Left hindlimb (tissue), 1 donor: ENCODE results near the gene RELCH.

Experiments used
- DNase-seq: peaks from one replicate; pipeline ENCODE4 v3.0.0-alpha.2; 2018

Gene RELCH

DNA sequence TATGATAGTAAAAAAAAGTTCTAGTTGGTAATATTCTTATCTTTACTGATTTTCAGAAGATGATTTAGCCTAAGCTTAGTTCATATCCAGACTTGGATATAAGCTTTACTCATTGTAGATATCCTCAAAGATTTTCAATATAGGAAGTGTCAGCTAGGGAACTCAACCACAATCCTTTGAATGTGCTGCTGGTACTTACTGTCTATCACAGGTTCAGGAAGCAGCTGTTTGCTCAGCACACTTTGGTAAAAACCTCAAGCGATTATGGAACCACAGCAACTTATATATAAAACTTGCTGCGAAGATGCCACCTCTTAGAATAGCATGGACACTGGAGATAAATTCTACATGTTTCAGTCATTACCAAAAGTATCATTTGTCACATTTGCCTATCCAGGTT is 77.9 kb downstream of the RELCH start:
- no peak for DNase-seq

DNA sequence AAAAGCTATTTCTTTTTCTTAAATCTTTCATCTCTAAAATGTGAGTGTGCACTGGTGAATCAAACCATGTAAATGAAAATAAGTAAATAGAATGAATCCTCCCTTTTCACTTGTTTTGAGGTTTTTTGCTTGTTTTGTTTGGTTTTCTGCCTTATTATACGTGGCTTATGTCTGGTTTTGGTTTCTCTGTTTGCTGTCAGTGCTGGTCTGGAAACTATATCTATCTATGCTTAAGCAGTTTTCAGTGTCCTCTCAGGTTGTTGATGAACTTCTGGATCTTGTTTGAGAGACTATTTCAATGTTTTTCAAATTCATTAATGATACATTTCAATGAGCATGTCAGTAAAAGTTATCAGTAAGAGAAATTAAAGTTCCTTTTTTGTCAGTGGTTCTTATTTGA is 90.0 kb downstream of the RELCH start:
- no peak for DNase-seq

DNA sequence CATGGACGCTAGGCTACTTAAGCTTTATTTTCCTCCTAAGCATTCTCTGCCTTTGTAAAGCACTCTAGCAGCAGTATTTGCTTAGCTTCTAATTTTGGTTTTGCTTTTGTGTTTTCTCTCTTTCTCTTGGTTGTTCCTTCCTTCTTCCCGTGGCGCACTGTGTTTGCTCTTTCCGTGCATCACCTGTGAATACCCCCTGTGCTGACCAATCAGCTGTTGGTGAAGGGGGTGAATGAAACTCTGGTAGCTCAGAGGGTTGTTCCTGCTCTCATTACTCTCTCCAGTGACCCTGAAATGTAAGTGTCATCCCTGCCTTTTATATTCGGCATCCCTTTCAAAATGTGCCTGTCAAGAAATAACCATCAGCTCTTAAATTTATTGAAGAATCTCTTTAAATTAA is 92.5 kb downstream of the RELCH start:
- no peak for DNase-seq

DNA sequence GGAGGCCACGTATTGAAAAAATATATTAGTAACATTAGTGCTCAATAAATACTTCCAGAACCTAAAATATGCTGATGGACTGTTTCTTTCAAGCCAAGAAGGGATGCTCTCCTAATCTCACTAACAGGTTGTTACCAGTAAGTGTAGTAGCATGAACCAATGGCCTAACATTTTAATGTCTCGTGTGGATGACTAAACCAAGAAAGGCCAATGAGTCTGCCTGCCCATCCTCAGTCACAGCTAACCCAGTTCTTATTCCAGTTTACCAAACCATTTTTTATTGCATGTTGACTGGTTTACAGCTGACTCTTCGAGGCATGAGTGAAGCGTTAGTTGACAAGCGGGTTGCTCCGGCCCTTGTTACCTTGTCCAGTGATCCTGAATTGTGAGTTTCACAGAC is 93.0 kb downstream of the RELCH start:
- DNase-seq: no peak

DNA sequence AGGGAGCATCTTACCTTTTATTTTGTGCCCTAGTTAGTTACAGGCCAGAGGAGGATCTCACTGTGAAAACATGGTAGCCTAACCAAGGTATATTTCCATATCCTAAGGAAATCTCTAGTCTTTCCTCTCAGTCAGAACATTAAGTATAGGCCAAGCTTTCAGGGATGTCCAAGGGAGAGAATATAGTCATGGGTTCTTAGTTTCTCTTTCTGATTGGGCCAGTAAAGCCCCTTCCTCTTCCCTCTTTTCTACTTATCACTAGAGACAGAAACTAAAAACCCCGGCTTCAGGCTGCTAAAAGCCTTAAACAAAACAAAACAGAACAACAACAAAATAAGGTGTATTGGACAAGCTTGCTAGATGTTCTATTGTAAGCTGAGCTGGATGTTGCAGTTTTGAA is 93.7 kb downstream of the RELCH start:
- no peak for DNase-seq

DNA sequence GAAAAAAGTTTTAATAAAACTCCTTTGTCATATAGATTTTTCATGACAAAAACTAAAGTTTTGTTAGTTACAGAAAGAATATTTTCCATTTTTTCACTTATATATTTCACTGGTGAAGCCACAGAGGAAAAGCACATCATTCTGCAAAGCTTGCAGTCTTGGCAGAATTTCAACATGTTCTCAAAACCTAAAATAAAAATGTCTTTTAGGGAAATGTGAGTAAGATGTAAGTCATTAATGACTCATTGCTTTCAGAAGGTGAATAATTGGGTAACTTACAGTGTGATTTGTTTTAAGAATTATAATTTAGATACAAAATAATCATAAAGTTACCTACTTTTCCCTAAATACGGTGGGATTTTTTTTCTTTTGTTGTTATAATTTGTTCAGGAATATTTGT is 94.6 kb downstream of the RELCH start:
- DNase-seq: no peak

DNA sequence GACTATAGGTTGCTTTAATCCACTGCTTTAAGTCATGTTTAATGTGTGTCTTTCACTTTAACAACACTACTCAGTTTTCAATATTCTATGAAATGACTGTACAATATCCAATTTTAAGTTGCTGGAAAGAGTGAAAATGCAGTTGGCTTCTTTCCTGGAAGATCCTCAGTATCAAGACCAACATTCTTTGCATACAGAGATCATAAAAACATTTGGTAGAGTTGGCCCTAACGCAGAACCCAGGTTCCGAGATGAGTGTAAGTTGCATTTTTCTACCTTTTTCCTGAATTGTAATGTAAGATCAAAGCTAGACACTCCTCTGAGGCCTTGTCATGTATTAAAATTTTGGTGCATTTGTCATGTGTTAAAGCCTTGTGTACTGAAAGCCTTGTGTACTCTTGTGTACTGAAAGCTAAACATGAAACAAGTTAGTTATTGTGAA is 95.2 kb downstream of the RELCH start:
- no peak for DNase-seq

DNA sequence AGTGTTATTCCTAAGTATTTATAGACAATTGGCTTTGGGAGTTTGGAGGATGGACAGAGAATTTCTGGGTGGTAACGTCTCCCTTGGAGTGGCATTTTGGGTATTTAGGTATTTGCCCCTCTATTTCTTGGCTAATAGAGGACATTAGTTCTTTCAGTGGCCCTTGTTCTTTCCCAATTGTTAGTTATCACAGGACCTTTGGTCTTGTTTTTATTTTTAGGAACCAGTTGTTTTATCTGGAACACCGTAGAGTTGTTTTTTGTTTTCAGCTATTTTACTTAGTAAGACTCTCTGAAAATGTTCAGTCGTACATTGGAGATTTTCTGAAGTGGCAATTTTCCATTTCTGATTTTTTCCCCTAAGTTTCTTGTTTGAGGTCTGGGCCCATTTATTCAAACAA is 97.6 kb downstream of the RELCH start:
- no peak for DNase-seq

DNA sequence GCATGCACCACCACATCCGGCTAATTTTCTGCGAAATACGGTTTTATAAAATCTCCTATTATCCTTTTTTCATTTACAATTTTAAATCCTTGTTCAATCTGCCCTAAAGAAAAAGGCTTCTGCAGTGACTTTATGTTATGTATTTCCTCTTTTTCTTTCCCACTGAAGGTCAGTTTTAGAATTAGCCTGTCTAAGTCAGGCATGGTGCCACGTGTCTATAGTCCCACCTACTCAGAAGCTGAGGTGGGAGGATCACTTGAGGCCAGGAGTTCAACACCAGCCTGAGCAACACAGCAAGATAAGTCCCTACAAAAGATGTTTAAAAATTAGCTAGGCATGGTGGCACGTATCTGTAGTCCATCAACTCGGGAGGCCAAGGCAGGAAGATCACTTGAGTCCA is 98.2 kb downstream of the RELCH start:
- no peak for DNase-seq

DNA sequence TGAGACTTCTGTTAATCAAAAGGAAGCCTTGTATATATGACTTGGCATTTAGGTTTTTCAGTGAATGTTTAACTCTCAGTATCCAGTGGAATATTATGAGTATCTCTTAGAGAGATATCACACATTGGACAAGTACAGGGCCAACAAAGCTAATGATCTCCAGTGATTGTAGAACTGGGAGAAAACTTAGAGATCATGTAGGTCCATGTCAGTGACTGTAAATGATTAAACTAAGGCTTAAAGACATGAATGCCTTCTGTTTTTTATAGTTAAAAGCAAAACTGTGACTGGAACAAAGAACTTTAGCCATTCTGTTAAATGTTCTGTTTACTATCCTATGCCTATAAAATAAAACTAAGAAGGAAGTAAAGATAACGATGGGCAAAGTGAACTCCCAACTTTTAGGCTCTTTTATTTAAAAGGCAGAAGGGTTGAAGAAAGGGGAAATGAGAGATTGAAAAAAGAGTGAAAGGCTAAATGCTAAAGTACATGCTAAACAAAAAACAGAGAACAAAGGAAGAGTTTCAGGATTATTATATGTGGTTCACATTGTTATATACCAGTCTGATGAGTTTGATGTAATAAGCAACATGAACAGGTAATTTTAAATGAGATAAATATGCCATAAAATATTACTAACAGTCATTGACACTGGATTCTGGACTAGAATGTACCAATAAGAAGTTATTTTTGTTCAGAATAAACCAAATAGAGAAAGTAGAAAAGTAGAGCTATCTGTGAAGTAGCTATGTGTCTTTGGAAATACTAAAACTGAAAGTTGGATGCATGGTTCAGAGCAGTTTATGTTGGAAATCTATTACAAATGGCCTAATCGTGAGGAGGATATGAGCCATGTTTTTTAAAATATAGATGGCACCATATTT is 101.0 kb downstream of the RELCH start:
- no peak for DNase-seq

DNA sequence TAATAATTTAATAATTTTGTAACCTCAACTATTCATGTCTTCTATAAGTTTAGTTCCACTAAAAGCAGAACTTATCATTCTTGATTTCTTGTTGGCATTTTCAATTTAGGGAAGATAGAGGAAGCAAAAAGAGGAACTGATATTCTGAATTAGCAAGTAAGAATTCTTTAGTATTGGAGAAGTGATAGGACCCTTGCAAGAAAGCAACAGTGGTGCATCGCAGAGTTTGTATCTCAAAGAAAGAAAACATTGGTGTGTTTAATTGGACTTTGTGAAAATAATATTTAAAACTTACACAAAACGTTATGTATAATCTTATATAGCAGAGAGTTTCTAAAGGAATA is 101.6 kb downstream of the RELCH start:
- no peak for DNase-seq

DNA sequence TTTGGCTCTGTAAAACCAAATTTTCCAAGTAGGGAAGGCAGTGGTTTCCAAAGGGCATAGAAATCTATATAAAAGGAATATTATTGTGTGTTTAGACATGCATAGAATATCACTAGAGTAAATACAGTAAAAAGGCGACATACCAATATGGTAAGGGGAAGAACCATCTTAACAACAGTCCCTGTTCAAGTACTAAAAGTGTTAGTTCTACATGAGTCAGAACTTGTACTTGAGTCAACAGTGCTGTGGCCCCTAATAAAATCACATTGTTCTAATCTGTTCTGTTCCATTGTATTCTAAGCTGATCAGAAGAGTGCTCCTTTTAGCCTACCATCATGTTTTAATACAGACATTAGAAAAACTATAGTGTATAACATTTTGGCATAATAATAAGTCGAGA is 102.0 kb downstream of the RELCH start:
- no peak for DNase-seq

DNA sequence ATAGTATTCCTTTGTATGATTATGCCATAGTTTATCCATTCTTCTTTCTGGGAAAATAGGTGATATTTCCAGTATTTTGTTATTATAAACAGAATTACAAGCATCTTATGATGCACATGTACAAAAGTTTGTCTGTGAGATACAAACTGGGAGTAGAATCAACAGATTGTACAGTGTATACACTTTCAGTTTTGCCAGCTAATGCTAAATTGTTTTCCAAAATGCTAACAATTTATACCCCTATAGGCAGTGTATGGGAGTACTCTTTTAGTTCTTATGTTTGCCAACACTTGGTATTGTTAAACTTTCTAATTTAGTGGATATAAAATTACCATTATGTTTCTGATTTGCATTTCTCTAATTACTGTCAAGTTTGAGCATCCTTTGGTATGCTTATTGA is 107.0 kb downstream of the RELCH start:
- DNase-seq: no peak

DNA sequence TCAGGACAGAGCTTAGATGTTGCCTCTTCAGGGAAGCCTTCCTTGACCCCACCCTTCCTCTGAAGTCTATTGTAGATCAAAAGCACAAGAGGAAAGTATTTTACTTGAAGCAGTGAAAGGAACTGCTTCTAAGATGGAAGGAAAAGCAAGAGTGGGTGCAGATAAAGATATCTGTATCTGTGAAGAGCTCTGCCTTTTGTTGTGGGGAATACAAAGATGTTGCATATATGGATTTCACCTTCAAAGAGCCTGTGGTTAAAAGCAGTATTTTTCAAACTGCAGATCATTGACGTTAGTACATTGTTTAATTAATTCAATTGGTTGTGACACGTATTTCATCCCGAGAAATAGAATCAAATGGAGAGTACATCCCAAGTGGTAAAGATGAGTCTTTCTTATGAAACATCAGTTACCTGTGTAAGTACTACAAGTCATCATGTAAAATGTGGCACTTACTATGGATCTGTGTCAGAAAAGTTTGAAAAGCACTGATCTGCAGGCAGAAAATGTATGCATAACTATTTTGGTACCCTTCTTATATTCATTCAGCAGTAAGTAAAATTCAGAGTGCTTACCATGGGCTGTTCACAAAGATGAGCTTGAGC is 113.4 kb downstream of the RELCH start:
- DNase-seq: no peak

DNA sequence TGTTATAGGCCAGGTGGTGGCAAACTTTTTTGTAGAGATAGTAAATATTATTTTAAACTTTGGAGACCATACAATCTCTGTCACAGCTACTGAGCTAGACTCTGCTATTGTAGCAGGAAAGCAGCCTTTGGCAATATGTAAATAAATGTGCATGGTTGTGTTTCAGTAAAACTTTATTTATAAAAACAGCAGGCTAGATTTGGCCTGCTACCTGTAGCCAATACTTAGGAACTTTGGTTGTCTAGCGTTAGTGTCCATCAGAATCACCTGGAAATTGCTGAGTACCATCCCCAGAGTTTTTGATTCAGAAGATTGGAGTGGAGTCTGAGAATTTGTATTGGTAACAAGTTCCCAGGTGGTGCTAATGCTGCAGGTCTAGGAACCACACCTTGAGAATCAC is 114.3 kb downstream of the RELCH start:
- DNase-seq: no peak

DNA sequence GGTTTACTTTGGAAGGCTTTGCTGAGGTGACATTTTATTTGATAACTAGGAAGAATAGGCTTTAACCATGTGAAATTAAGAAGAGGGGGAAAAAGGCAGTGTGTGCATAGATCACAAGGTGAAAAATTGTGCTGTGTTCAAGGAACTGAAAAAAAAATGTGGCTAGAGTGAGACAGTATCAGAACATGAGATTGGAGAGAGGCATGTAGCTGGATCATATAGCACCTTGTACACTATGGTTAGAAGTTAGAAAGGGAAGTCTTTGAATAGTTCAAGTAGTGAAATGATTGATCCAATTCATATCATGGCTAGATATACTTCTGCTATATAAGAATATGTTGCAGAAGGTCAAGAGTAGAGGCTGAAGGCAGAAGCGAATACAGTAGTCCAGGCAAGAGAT is 125.8 kb downstream of the RELCH start:
- no peak for DNase-seq

DNA sequence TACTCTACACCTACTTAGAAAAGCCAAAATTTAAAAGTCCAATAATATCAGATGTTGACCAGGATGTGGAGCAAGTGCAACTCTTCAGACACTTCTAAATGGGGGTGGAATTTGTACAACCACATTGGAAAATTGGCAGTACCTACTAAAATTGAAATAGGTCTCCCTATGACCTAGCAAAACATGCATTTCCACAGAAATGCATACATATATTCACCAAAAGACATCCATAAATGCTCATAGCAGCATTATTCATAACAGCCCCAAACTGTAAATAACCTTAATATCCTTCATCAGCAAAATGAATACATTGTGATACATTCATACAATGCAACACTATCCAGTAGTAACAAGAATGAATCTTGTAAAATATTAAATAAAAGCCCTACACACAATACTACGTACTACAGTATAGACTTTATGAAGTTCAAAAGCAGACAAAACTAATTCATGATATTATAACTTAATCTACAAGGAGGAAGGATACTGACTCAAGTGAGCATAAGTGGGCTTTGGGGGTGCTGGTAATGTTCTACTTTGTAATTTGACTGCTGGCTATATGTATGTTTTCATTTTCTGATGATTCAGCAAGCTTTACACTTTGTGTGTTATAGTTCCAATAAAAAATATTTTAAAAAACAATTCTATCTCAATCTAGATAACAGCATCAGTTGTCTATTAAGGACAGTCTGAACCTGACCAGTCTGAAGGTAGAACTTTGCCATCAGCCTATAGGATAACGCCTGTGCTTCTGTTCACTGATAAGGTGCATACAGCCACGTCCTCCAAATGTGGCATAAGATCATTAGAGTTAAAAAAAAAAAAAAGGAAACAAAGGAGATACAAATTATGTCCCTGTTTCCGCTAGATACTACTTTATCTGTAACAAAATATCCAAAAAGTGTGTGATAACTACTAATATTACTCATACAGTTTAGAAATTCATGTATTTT is 131.4 kb downstream of the RELCH start:
- no peak for DNase-seq

DNA sequence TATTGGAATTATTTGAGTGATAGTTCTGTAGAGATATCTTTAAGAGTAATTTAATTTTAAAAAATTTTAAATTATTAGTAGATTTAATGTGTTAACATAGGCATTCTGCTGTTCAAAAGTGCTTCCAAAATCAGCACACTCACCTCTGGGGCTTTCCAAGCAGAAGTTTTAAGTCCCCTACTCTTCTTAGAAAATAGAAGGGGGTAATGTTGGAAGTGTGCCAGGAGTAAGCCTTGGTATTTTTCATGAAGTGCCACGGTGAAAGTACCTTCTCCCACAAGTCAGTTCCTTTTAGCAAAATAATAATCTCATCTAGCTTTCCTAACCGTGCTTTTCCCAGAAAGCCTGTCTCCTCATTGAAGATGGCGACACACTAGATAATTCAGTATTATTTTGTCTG is 134.1 kb downstream of the RELCH start:
- no peak for DNase-seq

DNA sequence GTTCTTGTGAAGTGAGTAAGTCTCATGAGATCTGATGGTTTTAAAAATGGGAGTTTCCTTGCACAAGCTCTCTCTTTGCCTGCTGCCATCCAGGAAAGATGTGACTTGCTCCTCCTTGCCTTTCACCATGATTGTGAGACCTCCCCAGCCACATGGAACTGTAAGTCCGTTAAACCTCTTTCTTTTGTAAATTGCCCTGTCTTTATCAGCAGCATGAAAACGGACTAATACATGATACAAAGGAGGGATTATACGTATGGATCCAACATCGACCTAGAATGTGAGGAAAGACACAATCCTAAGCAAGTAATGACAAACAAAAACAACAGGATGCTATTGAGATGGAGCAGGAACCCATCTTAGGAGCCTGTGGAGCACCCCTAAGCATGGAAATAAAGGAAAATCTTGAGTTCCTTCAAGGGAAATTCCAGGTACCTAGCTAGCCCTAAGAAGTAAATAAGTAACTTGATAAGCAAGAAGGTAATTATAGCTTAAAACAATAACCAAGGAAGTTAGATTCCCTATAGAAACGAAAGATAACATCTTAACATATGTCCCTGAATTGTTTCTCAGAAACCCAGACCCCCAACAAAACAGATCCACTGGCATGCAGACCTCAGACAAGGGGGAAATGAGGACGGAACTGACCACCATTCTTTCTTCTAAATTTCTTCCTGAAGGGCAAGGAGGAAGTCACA is 136.6 kb downstream of the RELCH start:
- no peak for DNase-seq

DNA sequence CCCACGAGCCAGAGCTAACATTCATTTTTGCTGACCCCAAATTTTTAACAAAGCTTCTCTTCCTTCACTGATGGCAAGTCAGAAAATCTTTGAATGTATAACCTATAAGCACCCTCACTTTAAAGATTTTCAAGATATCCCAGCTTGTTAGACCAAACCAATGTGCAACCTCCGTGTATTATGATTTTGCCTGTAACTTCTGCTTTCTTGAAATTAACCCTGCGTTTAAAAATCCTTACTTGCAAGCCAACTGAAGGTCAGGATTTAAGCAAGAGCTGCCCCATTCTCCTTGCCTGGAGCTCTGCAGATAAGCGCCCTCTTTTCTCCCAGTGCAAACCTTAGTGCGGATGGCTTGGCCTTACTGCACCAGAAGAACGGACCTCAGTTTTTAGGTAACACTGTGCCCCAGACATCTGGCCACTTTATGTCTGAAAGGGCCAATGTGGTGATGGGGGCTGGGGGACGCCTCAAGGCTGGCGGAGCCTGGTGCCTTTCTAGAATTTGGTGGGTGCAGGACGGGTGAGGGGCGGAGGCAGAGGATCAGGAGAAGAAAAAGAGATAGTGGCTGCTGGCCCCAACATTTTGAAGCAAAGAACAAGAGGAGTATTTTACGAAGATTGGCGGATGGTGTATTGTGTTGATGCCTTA is 137.2 kb downstream of the RELCH start:
- DNase-seq: no peak

DNA sequence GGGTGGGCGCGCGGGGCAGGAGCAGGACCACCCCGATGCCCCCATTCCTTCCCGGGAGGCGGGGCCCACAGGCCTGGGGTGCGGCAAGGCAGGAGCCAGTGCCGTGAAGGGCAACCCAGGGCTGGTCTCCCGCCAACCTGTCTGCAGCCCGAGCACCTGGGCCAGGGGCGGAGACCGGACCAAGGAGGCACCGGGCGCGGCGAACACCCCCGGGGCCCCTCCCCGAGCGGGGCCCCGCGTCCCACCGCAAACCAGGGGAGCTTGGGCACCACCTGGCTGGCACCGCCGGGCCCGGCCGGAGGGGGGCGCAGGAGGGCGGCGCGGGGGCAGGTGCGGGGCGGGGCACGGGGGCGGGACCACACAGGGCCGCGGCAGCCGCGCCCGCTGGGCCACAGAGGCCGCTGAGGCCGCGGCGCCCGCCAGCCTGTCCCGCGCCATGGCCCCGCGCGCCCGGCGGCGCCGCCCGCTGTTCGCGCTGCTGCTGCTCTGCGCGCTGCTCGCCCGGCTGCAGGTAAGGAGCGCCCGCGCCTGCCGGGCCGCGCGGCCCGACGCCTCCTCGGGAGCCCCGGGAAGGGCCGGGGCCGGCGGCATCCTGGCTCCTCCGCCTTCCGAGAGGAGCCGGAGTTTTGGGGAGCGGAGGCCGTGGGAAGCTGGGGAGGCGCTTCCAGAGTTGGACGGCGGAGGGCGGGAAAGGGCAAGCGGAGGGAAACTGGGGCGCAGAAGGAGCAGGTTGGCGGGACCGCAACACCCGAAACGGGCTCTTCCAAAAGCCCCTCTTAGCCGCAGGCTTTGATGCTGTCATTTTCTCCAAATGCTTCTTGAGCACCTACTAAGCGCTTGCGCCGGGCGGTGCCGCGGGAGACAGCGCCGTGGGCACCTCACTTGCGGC is 138.1 kb downstream of the RELCH start, which contains the start of gene TNFRSF11A:
TSS of gene TNFRSF11A (plus strand) at position 394 of the 889 bp plus-strand sequence. CDS start at position 437, 43 bp downstream.
- no peak for DNase-seq
